ENCODE data around the gene CTDSP2. TPM values are rescaled to one million over a fixed set of nuclear protein-coding genes. Genes with fewer than 3 reads are reported as not detected.
A peak's percentile ranks its signal among the peaks of the same experiment; 100 is the strongest.
"Not testable (repeated sequence)": the region's sequence is repeated elsewhere in the genome, so short reads cannot be mapped to it uniquely, and the experiment has no call there.

The CTDSP2 gene
- total and polyA plus RNA-seq, 2 experiments from 2014 or later, result 52.7 to 97.3 TPM

- no peak for TF ChIP-seq EZH2phosphoT487 (IDR thresholded peaks at IDR 0.05; ENCODE audit: insufficient read depth, low read depth)
- TF ChIP-seq EZH2 (IDR thresholded peaks at IDR 0.05; ENCODE audit: insufficient read depth, poor library complexity, severe bottlenecking), result no peak
- Histone ChIP-seq H3K4me1 (ENCODE audit: insufficient read depth) (peaks cover 56% of the 10 kb centered on the region), H3K9me2 (ENCODE audit: insufficient read depth) (no peaks in the 10 kb centered on the region), H3K9ac (peak overlapping the region; percentile 80), H2AFZ (peak overlapping the region; percentile 68), H3K79me2 (ENCODE audit: insufficient read depth) (no peaks in the 10 kb centered on the region), H3K27ac (peak overlapping the region; percentile 95), H3K27me3 (replicated peaks; ENCODE audit: insufficient read depth) (no peaks in the 10 kb centered on the region), H3K36me3 (ENCODE audit: low read depth) (no peaks in the 10 kb centered on the region), H3F3A (ENCODE audit: insufficient read depth) (peaks cover 50% of the 10 kb centered on the region), H3K4me2 (ENCODE audit: unreplicated experiment) (peak overlapping the region; percentile 90), H3K9me3 (ENCODE audit: low read depth) (no peaks in the 10 kb centered on the region), H3K4me3 (peak overlapping the region; percentile 58), H4K20me1 (ENCODE audit: insufficient read depth) (no peaks in the 10 kb centered on the region)
- peak; percentile 75 for DNase-seq
- WGBS, 2 experiments (ENCODE audit: low coverage in 1 of 2, low lambda C conversion rate in 2 of 2, missing lambda C conversion rate in 2 of 2), result 3 to 4% methylated on average over 10 of the region's 10 CpGs
- in situ Hi-C loops (cut with MboI), result no loop called here
Measured at GRCh38 chr12:57887631-57888408, 41.3 kb upstream of the CTDSP2 start.

GRCh38 chr12:57886964-57887363 is 40.4 kb upstream of the CTDSP2 start:
- H2AFZ ChIP-seq; H3K9me2 ChIP-seq (ENCODE audit: insufficient read depth); H3K27ac ChIP-seq; H3K36me3 ChIP-seq (ENCODE audit: low read depth); H4K20me1 ChIP-seq (ENCODE audit: insufficient read depth); H3K4me2 ChIP-seq (ENCODE audit: unreplicated experiment); H3K4me3 ChIP-seq; H3K9ac ChIP-seq; in situ Hi-C loops (cut with MboI); DNase-seq; H3K9me3 ChIP-seq (ENCODE audit: low read depth); H3K27me3 ChIP-seq (replicated peaks; ENCODE audit: insufficient read depth); H3K79me2 ChIP-seq (ENCODE audit: insufficient read depth): not testable (repeated sequence)
- Histone ChIP-seq H3F3A (ENCODE audit: insufficient read depth) (peaks cover 42% of the 10 kb centered on the region), H3K4me1 (ENCODE audit: insufficient read depth) (peaks cover 49% of the 10 kb centered on the region)
- WGBS, 2 experiments (ENCODE audit: low coverage in 1 of 2, low lambda C conversion rate in 2 of 2, missing lambda C conversion rate in 2 of 2), result 97 to 98% methylated on average over 4 of the region's 4 CpGs

- in situ Hi-C loops (cut with MboI), result no loop called here
Measured at GRCh38 chr12:57886542-57886941, 40.0 kb upstream of the CTDSP2 start.

GRCh38 chr12:57885207-57885606 is 38.7 kb upstream of the CTDSP2 start:
- H2AFZ ChIP-seq, result no peak overlapping the region
- 91 to 93% methylated on average over 6 of the region's 6 CpGs for WGBS, 2 experiments (ENCODE audit: low coverage in 1 of 2, low lambda C conversion rate in 2 of 2, missing lambda C conversion rate in 2 of 2)
- H3F3A ChIP-seq (ENCODE audit: insufficient read depth), result peaks cover 40% of the 10 kb centered on the region
- no peaks in the 10 kb centered on the region for H3K27me3 ChIP-seq (replicated peaks; ENCODE audit: insufficient read depth)
- in situ Hi-C loops (cut with MboI), result no loop called here
- H3K79me2 ChIP-seq (ENCODE audit: insufficient read depth), result no peaks in the 10 kb centered on the region
- no peak overlapping the region for H3K9ac ChIP-seq
- H3K4me2 ChIP-seq (ENCODE audit: unreplicated experiment), result no peak overlapping the region
- DNase-seq, result no peak
- H3K9me3 ChIP-seq (ENCODE audit: low read depth), result no peaks in the 10 kb centered on the region
- no peaks in the 10 kb centered on the region for H3K36me3 ChIP-seq (ENCODE audit: low read depth)
- no peak overlapping the region for H3K27ac ChIP-seq
- no peak for TF ChIP-seq EZH2phosphoT487 (IDR thresholded peaks at IDR 0.05; ENCODE audit: insufficient read depth, low read depth)
- no peak for TF ChIP-seq EZH2 (IDR thresholded peaks at IDR 0.05; ENCODE audit: insufficient read depth, poor library complexity, severe bottlenecking)
- H4K20me1 ChIP-seq (ENCODE audit: insufficient read depth), result no peaks in the 10 kb centered on the region
- peaks cover 41% of the 10 kb centered on the region for H3K4me1 ChIP-seq (ENCODE audit: insufficient read depth)
- H3K4me3 ChIP-seq, result no peak overlapping the region
- H3K9me2 ChIP-seq (ENCODE audit: insufficient read depth), result no peaks in the 10 kb centered on the region

More at GRCh38 chr12:57886542-57886941, 40.0 kb upstream of the CTDSP2 start:
- H3F3A ChIP-seq (ENCODE audit: insufficient read depth), result peaks cover 42% of the 10 kb centered on the region
- H3K9me3 ChIP-seq (ENCODE audit: low read depth), result no peaks in the 10 kb centered on the region
- DNase-seq, result no peak
- no peaks in the 10 kb centered on the region for H3K79me2 ChIP-seq (ENCODE audit: insufficient read depth)
- no peak overlapping the region for H3K9ac ChIP-seq
- H3K9me2 ChIP-seq (ENCODE audit: insufficient read depth), result no peaks in the 10 kb centered on the region
- no peaks in the 10 kb centered on the region for H4K20me1 ChIP-seq (ENCODE audit: insufficient read depth)
- TF ChIP-seq EZH2 (IDR thresholded peaks at IDR 0.05; ENCODE audit: insufficient read depth, poor library complexity, severe bottlenecking) (no peak), EZH2phosphoT487 (IDR thresholded peaks at IDR 0.05; ENCODE audit: insufficient read depth, low read depth) (no peak)
- H2AFZ ChIP-seq, result no peak overlapping the region
- WGBS, 2 experiments (ENCODE audit: low coverage in 1 of 2, low lambda C conversion rate in 2 of 2, missing lambda C conversion rate in 2 of 2), result 81 to 90% methylated on average over 2 of the region's 2 CpGs
- no peak overlapping the region for H3K4me3 ChIP-seq
- no peak overlapping the region for H3K27ac ChIP-seq
- H3K4me1 ChIP-seq (ENCODE audit: insufficient read depth), result peaks cover 49% of the 10 kb centered on the region
- H3K27me3 ChIP-seq (replicated peaks; ENCODE audit: insufficient read depth), result no peaks in the 10 kb centered on the region
- no peaks in the 10 kb centered on the region for H3K36me3 ChIP-seq (ENCODE audit: low read depth)
- H3K4me2 ChIP-seq (ENCODE audit: unreplicated experiment), result no peak overlapping the region

Measured in GM23248 (cell line).